MCF 10A (cell line): ENCODE measurements around the gene ZBTB46. TPM values are rescaled to one million over a fixed set of nuclear protein-coding genes. Genes with fewer than 3 reads are reported as not detected.

Source experiments
- BruUV-seq: library from RNA; stranded (reverse); fragments of 400-500 nt; replicated peaks from 2 replicates; lab custom pipeline; 2021; lab: Mats Ljungman, UMichigan
- CTCF ChIA-PET: fragments of 300-600 bp; sonication (Branson Sonifier 250); formaldehyde crosslinking; extraction: SDS; loops from one replicate; lab custom pipeline; 2021; ENCODE audit warnings: antibody characterized with exemption, inconsistent platforms; lab: Yijun Ruan, JAX
- POLR2A ChIA-PET: fragments of 300-600, 350-650 bp; sonication (Branson Sonifier 250); formaldehyde crosslinking; extraction: SDS; loops from one replicate; lab custom pipeline; 2020; ENCODE audit warnings: antibody characterized with exemption, inconsistent platforms; lab: Yijun Ruan, JAX
- DNase-seq: peaks from one replicate; pipeline ENCODE4 v3.0.0-alpha.2; 2018; ENCODE audit not compliant: unreplicated experiment
- H3K27ac Mint-ChIP-seq: one replicate; pipeline ENCODE4 v1.8.0; 2022; ENCODE audit warnings: mild to moderate bottlenecking, low read depth, mixed read lengths; ENCODE audit not compliant: unreplicated experiment
- H3K27me3 Mint-ChIP-seq: one replicate; pipeline ENCODE4 v1.8.0; 2022; ENCODE audit warnings: mixed read lengths; ENCODE audit not compliant: insufficient read depth, unreplicated experiment
- H3K36me3 Mint-ChIP-seq: one replicate; pipeline ENCODE4 v1.8.0; 2022; ENCODE audit warnings: mild to moderate bottlenecking, moderate library complexity, mixed read lengths; ENCODE audit not compliant: insufficient read depth, unreplicated experiment
- H3K4me1 Mint-ChIP-seq: one replicate; pipeline ENCODE4 v1.8.0; 2022; ENCODE audit warnings: mixed read lengths; ENCODE audit not compliant: insufficient read depth, unreplicated experiment
- H3K4me3 Mint-ChIP-seq: one replicate; pipeline ENCODE4 v1.8.0; 2022; ENCODE audit warnings: mild to moderate bottlenecking, moderate library complexity, mixed read lengths; ENCODE audit not compliant: unreplicated experiment
- H3K9me3 Mint-ChIP-seq: one replicate; pipeline ENCODE4 v1.8.0; 2022; ENCODE audit warnings: mixed read lengths; ENCODE audit not compliant: unreplicated experiment
- CTCF ChIP-seq: fragments of 200-600 bp; IDR thresholded peaks from one replicate; pipeline ENCODE4 v1.8.0; 2022; ENCODE audit warnings: antibody characterized with exemption, mild to moderate bottlenecking; ENCODE audit not compliant: unreplicated experiment
- intact Hi-C: fragments of 100-400 bp; cut with micrococcal nuclease; formaldehyde crosslinking; loops from 2 replicates; pipeline ENCODE4 v1.14.1; 2022
- total RNA-seq: library from RNA; stranded (reverse); gene quantifications from 2 replicates; pipeline ENCODE4 v1.2.3, GENCODE V29; 2022

Gene ZBTB46
- total RNA-seq, 1 experiment from 2014 or later, result 0.63 TPM

GRCh38 chr20:63699466-63700198 is 131.4 kb downstream of the ZBTB46 start:
- H3K36me3 Mint-ChIP-seq, result peaks cover 53% of the 10 kb centered on the region
- ChIA-PET CTCF (interaction anchor here (1.3 to 2.0 kb wide), 3 partner anchors 7 to 162 kb away, joined by 5 to 7 read pairs (median 6); partner anchors contain the start of genes ARFRP1, PTK6 and ZGPAT), POLR2A (interaction anchor here (0.7 to 5.4 kb wide), 19 partner anchors 8 to 362 kb away, joined by 3 to 79 read pairs (median 5); partner anchors contain the start of genes ARFRP1, PRPF6, PTK6 and RTEL1)
- DNase-seq, result peak; percentile 35
- BruUV-seq, result TSS peak; percentile 50
- peaks cover 17% of the 10 kb centered on the region for H3K4me1 Mint-ChIP-seq
- no peaks in the 10 kb centered on the region for H3K9me3 Mint-ChIP-seq
- peak overlapping the region; percentile 75 for H3K27ac Mint-ChIP-seq
- no peaks in the 10 kb centered on the region for H3K27me3 Mint-ChIP-seq
- peak overlapping the region; percentile 72 for H3K4me3 Mint-ChIP-seq
- intact Hi-C loops, result loop anchor here (2.0 to 5.0 kb wide), 3 partner anchors 17 to 162 kb away; partner anchors contain the start of genes PTK6 and RTEL1
- no peak for TF ChIP-seq CTCF

GRCh38 chr20:63698739-63699465 is 132.2 kb downstream of the ZBTB46 start:
- Mint-ChIP-seq H3K4me3 (peak overlapping the region; percentile 72), H3K4me1 (peaks cover 17% of the 10 kb centered on the region), H3K36me3 (peaks cover 60% of the 10 kb centered on the region), H3K9me3 (no peaks in the 10 kb centered on the region), H3K27ac (peak overlapping the region; percentile 75), H3K27me3 (no peaks in the 10 kb centered on the region)
- CTCF ChIA-PET, result interaction anchor here (0.7 to 2.0 kb wide), 5 partner anchors 8 to 161 kb away, joined by 3 to 7 read pairs (median 5); partner anchors contain the start of genes ARFRP1, PTK6, STMN3 and ZGPAT
- no TSS peak for BruUV-seq
- POLR2A ChIA-PET, result interaction anchor here (0.6 to 5.4 kb wide), 26 partner anchors 9 to 363 kb away, joined by 3 to 79 read pairs (median 4); partner anchors contain the start of genes ARFRP1, GMEB2, PRPF6 and PTK6
- intact Hi-C loops, result loop anchor here (2.0 to 5.0 kb wide), 3 partner anchors 16 to 162 kb away; partner anchors contain the start of genes PTK6 and RTEL1
- peak; percentile 94 for DNase-seq
- TF ChIP-seq CTCF, result no peak

GRCh38 chr20:63697868-63698545 is 133.1 kb downstream of the ZBTB46 start:
- Mint-ChIP-seq H3K27ac (no peak overlapping the region), H3K9me3 (no peaks in the 10 kb centered on the region), H3K36me3 (peaks cover 59% of the 10 kb centered on the region), H3K27me3 (no peaks in the 10 kb centered on the region), H3K4me3 (peak overlapping the region; percentile 72), H3K4me1 (peaks cover 15% of the 10 kb centered on the region)
- POLR2A ChIA-PET, result interaction anchor here (0.6 to 5.4 kb wide), 22 partner anchors 9 to 347 kb away, joined by 3 to 79 read pairs (median 5); partner anchors contain the start of genes ARFRP1, GMEB2, PPDPF and PRPF6
- peak; percentile 44 for DNase-seq
- CTCF ChIA-PET, result interaction anchor here (0.7 to 2.0 kb wide), 5 partner anchors 9 to 160 kb away, joined by 3 to 7 read pairs (median 5); partner anchors contain the start of genes ARFRP1, PTK6, STMN3 and ZGPAT
- intact Hi-C loops, result loop anchor here (2.0 to 5.0 kb wide), 4 partner anchors 15 to 161 kb away; partner anchors contain the start of genes PTK6 and RTEL1
- no peak for TF ChIP-seq CTCF
- no TSS peak for BruUV-seq
